Trophoblast cell (in vitro differentiated cells and primary cell): ENCODE measurements around the gene CACNA2D3.
A peak's percentile ranks its signal among the peaks of the same experiment; 100 is the strongest.

Source experiments
- DNase-seq, 2 donors: peaks; one replicate each; pipeline ENCODE4 v3.0.0-alpha.2; 2016
- H2AFZ ChIP-seq: 2 replicates; pipeline ENCODE4 v1.6.1; 2013; ENCODE audit warnings: low read length, moderate library complexity, mild to moderate bottlenecking; ENCODE audit not compliant: insufficient read depth, poor library complexity
- H2AK5ac ChIP-seq: 2 replicates; pipeline ENCODE4 v1.6.1; 2013; ENCODE audit warnings: mild to moderate bottlenecking, low read length
- H2BK120ac ChIP-seq: 2 replicates; pipeline ENCODE4 v1.6.1; 2013; ENCODE audit warnings: low read length, mild to moderate bottlenecking, moderate library complexity; ENCODE audit not compliant: insufficient read depth, poor library complexity
- H2BK12ac ChIP-seq: 2 replicates; pipeline ENCODE4 v1.6.1; 2013; ENCODE audit warnings: mild to moderate bottlenecking, low read length, moderate library complexity
- H2BK5ac ChIP-seq: 2 replicates; pipeline ENCODE4 v1.6.1; 2013; ENCODE audit warnings: low read length, low read depth, moderate library complexity, mild to moderate bottlenecking; ENCODE audit not compliant: poor library complexity
- H3K14ac ChIP-seq: 2 replicates; pipeline ENCODE4 v1.6.1; 2013; ENCODE audit warnings: mild to moderate bottlenecking, low read length
- H3K18ac ChIP-seq: 2 replicates; pipeline ENCODE4 v1.6.1; 2013; ENCODE audit warnings: mild to moderate bottlenecking, low read length
- H3K23ac ChIP-seq: 2 replicates; pipeline ENCODE4 v1.6.1; 2013; ENCODE audit warnings: low read length
- H3K27ac ChIP-seq: 2 replicates; pipeline ENCODE4 v1.5.1; 2013; ENCODE audit warnings: low read depth, mild to moderate bottlenecking, inconsistent platforms, low read length, moderate library complexity
- H3K27me3 ChIP-seq: 2 replicates; pipeline ENCODE4 v1.6.1; 2013; ENCODE audit warnings: inconsistent platforms, mild to moderate bottlenecking, low read length, moderate library complexity; ENCODE audit not compliant: insufficient read depth
- H3K36me3 ChIP-seq, 2 experiments: 1 replicate in 1 of 2; 2 replicates in 1 of 2; pipeline ENCODE4 v1.6.1; 2013; ENCODE audit warnings: low read length in 2 of 2, mild to moderate bottlenecking in 2 of 2, moderate library complexity in 1 of 2; ENCODE audit not compliant: insufficient read depth in 2 of 2, control insufficient read depth in 1 of 2
- H3K4ac ChIP-seq: 2 replicates; pipeline ENCODE4 v1.6.1; 2013; ENCODE audit warnings: low read depth, mild to moderate bottlenecking, low read length, moderate library complexity
- H3K4me1 ChIP-seq, 2 experiments: 1 replicate in 1 of 2; 2 replicates in 1 of 2; pipeline ENCODE4 v1.6.1; 2013; ENCODE audit warnings: low read length in 2 of 2, mild to moderate bottlenecking in 2 of 2, moderate library complexity in 1 of 2; ENCODE audit not compliant: insufficient read depth in 2 of 2, control insufficient read depth in 1 of 2
- H3K4me2 ChIP-seq: 2 replicates; pipeline ENCODE4 v1.6.1; 2013; ENCODE audit warnings: inconsistent platforms, mild to moderate bottlenecking, low read length, moderate library complexity
- H3K4me3 ChIP-seq: 2 replicates; pipeline ENCODE4 v1.5.1; 2013; ENCODE audit warnings: mild to moderate bottlenecking, low read depth, low read length, inconsistent platforms
- H3K79me1 ChIP-seq: one replicate; pipeline ENCODE4 v1.6.1; 2013; ENCODE audit warnings: low read length
- H3K79me2 ChIP-seq: 2 replicates; pipeline ENCODE4 v1.6.1; 2013; ENCODE audit warnings: low read length, mild to moderate bottlenecking; ENCODE audit not compliant: control insufficient read depth, insufficient read depth, poor library complexity
- H3K9ac ChIP-seq: 2 replicates; pipeline ENCODE4 v1.6.1; 2013; ENCODE audit warnings: mild to moderate bottlenecking, low read length
- H3K9me3 ChIP-seq: 2 replicates; pipeline ENCODE4 v1.6.1; 2013; ENCODE audit warnings: low read depth, mild to moderate bottlenecking, control low read depth, inconsistent platforms, low read length; ENCODE audit not compliant: insufficient read depth
- H4K12ac ChIP-seq: 2 replicates; pipeline ENCODE4 v1.6.1; 2013; ENCODE audit warnings: low read depth, mild to moderate bottlenecking, low read length, moderate library complexity
- H4K8ac ChIP-seq: 2 replicates; pipeline ENCODE4 v1.6.1; 2013; ENCODE audit warnings: low read depth, mild to moderate bottlenecking, low read length, moderate library complexity
- H4K91ac ChIP-seq: one replicate; pipeline ENCODE4 v1.6.1; 2013; ENCODE audit warnings: low read depth, mild to moderate bottlenecking, low read length, moderate library complexity
- WGBS: extraction: QIAGEN DNeasy Blood & Tissue Kit; methylation state at CpG from one replicate; pipeline ENCODE4 v1.1.7; 2013; ENCODE audit warnings: missing lambda C conversion rate; ENCODE audit not compliant: insufficient read length, insufficient coverage; ENCODE audit errors: extremely low coverage; 5-methylcytosine and 5-hydroxymethylcytosine counted together

CACNA2D3 gene

GRCh38 chr3:55090291-55090690, 967.9 kb downstream of the CACNA2D3 start:
- Histone ChIP-seq H2BK5ac (no peak overlapping the region), H2AK5ac (no peak overlapping the region), H3K79me2 (no peaks in the 10 kb centered on the region), H3K27ac (no peak overlapping the region), H3K36me3 (no peaks in the 10 kb centered on the region), H4K91ac (peak overlapping the region; percentile 11), H3K27me3 (no peaks in the 10 kb centered on the region), H3K18ac (no peak overlapping the region), H3K4me1 (peaks cover 3 to 8% of the 10 kb centered on the region in 2 experiments), H4K12ac (no peak overlapping the region), H3K9me3 (no peaks in the 10 kb centered on the region), H3K4me3 (no peak overlapping the region), H3K9ac (no peak overlapping the region), H3K23ac (no peak overlapping the region), H3K14ac (no peak overlapping the region), H4K8ac (no peak overlapping the region), H2BK12ac (peak overlapping the region; percentile 35), H2AFZ (no peak overlapping the region), H3K4ac (no peak overlapping the region), H3K4me2 (no peak overlapping the region), H2BK120ac (no peak overlapping the region), H3K79me1 (no peaks in the 10 kb centered on the region)
- no peak for DNase-seq
- no CpG with 5 or more reads among the region's 5 CpGs for WGBS

DNA sequence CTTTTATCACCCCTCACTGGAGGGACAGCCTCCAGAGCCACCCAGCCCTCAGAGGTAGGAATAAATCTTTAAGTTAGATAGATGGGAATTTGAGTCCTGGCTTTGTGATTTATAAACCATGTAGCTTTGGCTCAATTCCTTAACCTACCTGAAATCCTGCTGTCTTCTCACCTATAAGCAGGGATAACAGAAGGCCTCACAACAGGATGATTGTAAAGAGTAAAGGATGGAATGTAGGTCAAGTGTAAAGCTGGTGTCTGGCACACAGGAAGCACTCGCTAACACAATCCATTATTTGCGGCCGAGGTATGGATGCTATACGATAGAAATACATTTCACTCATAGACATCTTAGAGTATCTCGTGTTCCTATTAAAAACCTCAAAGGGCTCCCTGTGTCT, 968.4 kb downstream of the CACNA2D3 start:
- no peak overlapping the region for H3K4me2 ChIP-seq
- H3K27me3 ChIP-seq, result no peaks in the 10 kb centered on the region
- H3K18ac ChIP-seq, result no peak overlapping the region
- no peak overlapping the region for H4K12ac ChIP-seq
- no peak overlapping the region for H3K14ac ChIP-seq
- peak overlapping the region; percentile 11 for H4K91ac ChIP-seq
- H3K79me2 ChIP-seq, result no peaks in the 10 kb centered on the region
- no peak overlapping the region for H2BK12ac ChIP-seq
- no peak overlapping the region for H2BK5ac ChIP-seq
- peaks cover 3 to 8% of the 10 kb centered on the region in 2 experiments for H3K4me1 ChIP-seq
- H2BK120ac ChIP-seq, result no peak overlapping the region
- H3K79me1 ChIP-seq, result no peaks in the 10 kb centered on the region
- no peaks in the 10 kb centered on the region for H3K36me3 ChIP-seq
- DNase-seq, result no peak
- H2AK5ac ChIP-seq, result no peak overlapping the region
- no peak overlapping the region for H3K27ac ChIP-seq
- WGBS, result no CpG with 5 or more reads among the region's 5 CpGs
- no peak overlapping the region for H3K9ac ChIP-seq
- H3K9me3 ChIP-seq, result no peaks in the 10 kb centered on the region
- no peak overlapping the region for H3K23ac ChIP-seq
- no peak overlapping the region for H3K4me3 ChIP-seq
- H3K4ac ChIP-seq, result no peak overlapping the region
- H4K8ac ChIP-seq, result no peak overlapping the region
- H2AFZ ChIP-seq, result no peak overlapping the region

GRCh38 chr3:55091381-55092225, 969.3 kb downstream of the CACNA2D3 start:
- Histone ChIP-seq H3K79me1 (no peaks in the 10 kb centered on the region), H2BK12ac (no peak overlapping the region), H3K14ac (no peak overlapping the region), H3K4me1 (peaks cover 3 to 8% of the 10 kb centered on the region in 2 experiments), H3K27ac (no peak overlapping the region), H4K8ac (no peak overlapping the region), H2AK5ac (no peak overlapping the region), H2BK120ac (no peak overlapping the region), H3K23ac (no peak overlapping the region), H2AFZ (no peak overlapping the region), H3K9me3 (no peaks in the 10 kb centered on the region), H2BK5ac (no peak overlapping the region), H4K91ac (no peak overlapping the region), H4K12ac (no peak overlapping the region), H3K27me3 (no peaks in the 10 kb centered on the region), H3K36me3 (no peaks in the 10 kb centered on the region), H3K9ac (no peak overlapping the region), H3K4me3 (no peak overlapping the region), H3K18ac (no peak overlapping the region), H3K4me2 (no peak overlapping the region), H3K4ac (no peak overlapping the region), H3K79me2 (no peaks in the 10 kb centered on the region)
- peak in 1 of 2 donors; percentile 18 for DNase-seq
- no CpG with 5 or more reads among the region's 7 CpGs for WGBS

DNA sequence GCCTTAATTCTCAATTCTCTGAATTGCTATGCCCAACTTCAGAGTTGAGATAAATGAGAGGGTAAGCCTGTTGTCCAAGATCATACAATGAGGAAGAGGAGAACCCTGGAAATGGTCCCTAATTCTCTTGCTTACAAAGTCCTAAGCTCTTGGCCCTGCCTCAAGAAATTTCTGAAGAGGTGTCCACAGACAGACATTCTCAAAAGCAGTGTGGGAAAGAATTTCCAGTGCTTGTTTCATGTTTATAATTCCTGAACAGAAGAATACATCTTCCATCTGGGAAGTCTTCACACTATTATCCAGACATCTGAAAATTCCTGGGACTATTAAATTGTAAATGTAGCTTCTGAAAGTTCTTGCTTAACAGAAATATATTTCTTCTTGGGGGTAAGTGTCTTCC, 972.3 kb downstream of the CACNA2D3 start:
- no peak overlapping the region for H3K27ac ChIP-seq
- no peak overlapping the region for H2AK5ac ChIP-seq
- no peaks in the 10 kb centered on the region for H3K79me2 ChIP-seq
- H3K9me3 ChIP-seq, result no peaks in the 10 kb centered on the region
- no peak overlapping the region for H4K12ac ChIP-seq
- no peaks in the 10 kb centered on the region for H3K27me3 ChIP-seq
- no peak overlapping the region for H3K4me2 ChIP-seq
- H2BK120ac ChIP-seq, result no peak overlapping the region
- H3K4me1 ChIP-seq, result peaks cover 3 to 5% of the 10 kb centered on the region in 2 experiments
- H3K23ac ChIP-seq, result no peak overlapping the region
- no peak overlapping the region for H3K14ac ChIP-seq
- H3K4ac ChIP-seq, result no peak overlapping the region
- no peaks in the 10 kb centered on the region for H3K79me1 ChIP-seq
- no peak overlapping the region for H4K91ac ChIP-seq
- no peak overlapping the region for H4K8ac ChIP-seq
- no peak overlapping the region for H3K9ac ChIP-seq
- H3K36me3 ChIP-seq, result no peaks in the 10 kb centered on the region
- no peak for DNase-seq
- H3K4me3 ChIP-seq, result no peak overlapping the region
- H2BK12ac ChIP-seq, result no peak overlapping the region
- no peak overlapping the region for H2AFZ ChIP-seq
- no peak overlapping the region for H3K18ac ChIP-seq
- no peak overlapping the region for H2BK5ac ChIP-seq
